Measurements from ENCODE around the gene LIMS1.

DNA sequence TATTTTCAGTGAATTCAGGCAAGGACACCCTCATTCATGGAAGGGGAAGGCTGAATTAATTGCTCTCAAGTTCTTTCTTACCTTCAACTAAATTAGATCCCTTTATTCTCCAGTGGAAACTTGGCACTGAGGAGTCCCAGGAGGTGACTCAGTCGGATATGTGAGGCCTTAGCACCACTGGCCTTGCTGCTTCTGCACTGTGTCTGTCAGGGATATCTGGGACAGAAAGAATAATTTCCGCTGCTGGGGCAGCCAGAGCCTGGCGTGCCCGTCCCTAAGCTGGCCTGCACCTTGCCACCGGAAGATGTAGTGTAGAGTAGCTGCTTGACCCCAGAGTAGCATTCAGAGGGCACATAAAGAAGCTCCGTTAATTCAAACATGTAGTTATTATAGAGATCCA is 53.4 kb downstream of the LIMS1 start:
- TF ChIP-seq, protein P1, sequence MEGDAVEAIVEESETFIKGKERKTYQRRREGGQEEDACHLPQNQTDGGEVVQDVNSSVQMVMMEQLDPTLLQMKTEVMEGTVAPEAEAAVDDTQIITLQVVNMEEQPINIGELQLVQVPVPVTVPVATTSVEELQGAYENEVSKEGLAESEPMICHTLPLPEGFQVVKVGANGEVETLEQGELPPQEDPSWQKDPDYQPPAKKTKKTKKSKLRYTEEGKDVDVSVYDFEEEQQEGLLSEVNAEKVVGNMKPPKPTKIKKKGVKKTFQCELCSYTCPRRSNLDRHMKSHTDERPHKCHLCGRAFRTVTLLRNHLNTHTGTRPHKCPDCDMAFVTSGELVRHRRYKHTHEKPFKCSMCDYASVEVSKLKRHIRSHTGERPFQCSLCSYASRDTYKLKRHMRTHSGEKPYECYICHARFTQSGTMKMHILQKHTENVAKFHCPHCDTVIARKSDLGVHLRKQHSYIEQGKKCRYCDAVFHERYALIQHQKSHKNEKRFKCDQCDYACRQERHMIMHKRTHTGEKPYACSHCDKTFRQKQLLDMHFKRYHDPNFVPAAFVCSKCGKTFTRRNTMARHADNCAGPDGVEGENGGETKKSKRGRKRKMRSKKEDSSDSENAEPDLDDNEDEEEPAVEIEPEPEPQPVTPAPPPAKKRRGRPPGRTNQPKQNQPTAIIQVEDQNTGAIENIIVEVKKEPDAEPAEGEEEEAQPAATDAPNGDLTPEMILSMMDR (IDR thresholded peaks at IDR 0.05; ENCODE audit: low read depth, low read length) = no peak
- TF ChIP-seq EZH2phosphoT487 (IDR thresholded peaks at IDR 0.05; ENCODE audit: low read depth) = no peak
